Small intestine (tissue), 7 donors: ENCODE results near the gene SLCO3A1. TPM values are rescaled to one million over a fixed set of nuclear protein-coding genes. Genes with fewer than 3 reads are reported as not detected.
"Not testable (repeated sequence)": the region's sequence is repeated elsewhere in the genome, so short reads cannot be mapped to it uniquely, and the experiment has no call there.

Experiments
- DNase-seq, 2 donors: peaks; one replicate each; pipeline versions ENCODE4 v3.0.0 to v3.0.0-alpha.2; 2013
- FAIRE-seq: peaks from 2 replicates; lab custom pipeline; 2012; peaks lifted over from hg19 to GRCh38; lab: Jason Lieb, UNC
- H3K27ac ChIP-seq, 3 donors: one replicate each; pipeline ENCODE4 v1.5.1; 2013; ENCODE audit warnings: low read length in 2 of 3, mild to moderate bottlenecking in 2 of 3, control low read depth in 1 of 3, inconsistent platforms in 1 of 3, low read depth in 1 of 3, moderate library complexity in 1 of 3
- H3K27me3 ChIP-seq, 3 donors: one replicate each; pipeline ENCODE4 v1.6.1; 2013; ENCODE audit warnings: low read length in 3 of 3, inconsistent platforms in 1 of 3; ENCODE audit not compliant: control insufficient read depth in 3 of 3, insufficient read depth in 3 of 3
- H3K36me3 ChIP-seq, 3 donors: one replicate each; pipeline ENCODE4 v1.6.1; 2013; ENCODE audit warnings: low read length in 3 of 3, inconsistent platforms in 1 of 3, low read depth in 1 of 3, mild to moderate bottlenecking in 1 of 3, moderate library complexity in 1 of 3; ENCODE audit not compliant: control insufficient read depth in 3 of 3, insufficient read depth in 2 of 3
- H3K4me1 ChIP-seq, 3 donors: one replicate each; pipeline ENCODE4 v1.6.1; 2013; ENCODE audit warnings: low read length in 2 of 3, inconsistent platforms in 1 of 3, low read depth in 1 of 3, mild to moderate bottlenecking in 1 of 3, moderate library complexity in 1 of 3; ENCODE audit not compliant: control insufficient read depth in 3 of 3, insufficient read depth in 2 of 3
- H3K4me3 ChIP-seq, 3 donors: one replicate each; pipeline ENCODE4 v1.5.1; 2013; ENCODE audit warnings: low read length in 3 of 3, control low read depth in 1 of 3, inconsistent platforms in 1 of 3, low read depth in 1 of 3, mild to moderate bottlenecking in 1 of 3, moderate library complexity in 1 of 3
- H3K9me3 ChIP-seq, 2 donors: one replicate each; pipeline ENCODE4 v1.6.1; 2013; ENCODE audit warnings: low read depth in 1 of 2, low read length in 1 of 2; ENCODE audit not compliant: control insufficient read depth in 2 of 2, insufficient read depth in 1 of 2
- WGBS, 3 donors: extraction: QIAGEN DNeasy Blood & Tissue Kit; methylation state at CpG; one replicate each; pipeline ENCODE4 v1.1.7; 2013; 5-methylcytosine and 5-hydroxymethylcytosine counted together
- polyA plus RNA-seq, 4 donors: library from polyadenylated mRNA; stranded (reverse) in 3 of 4; unstranded in 1 of 4; fragments of 200-250 nt in 3 of 4; fragments of 120-200 nt in 1 of 4; gene quantifications; one replicate each; pipeline versions ENCODE4 v1.2.1 to v1.2.3, GENCODE V29; 2013
- donor health status: healthy with polysubstance abuse.
- donor health status: control.
- donor health status: control.
- donor health status: Bipolar disorder and iron deficiency.
- donor health status: healthy.

The SLCO3A1 gene
- polyA plus RNA-seq, 4 donors = 0.89 to 4.4 (median 2.6) TPM

DNA sequence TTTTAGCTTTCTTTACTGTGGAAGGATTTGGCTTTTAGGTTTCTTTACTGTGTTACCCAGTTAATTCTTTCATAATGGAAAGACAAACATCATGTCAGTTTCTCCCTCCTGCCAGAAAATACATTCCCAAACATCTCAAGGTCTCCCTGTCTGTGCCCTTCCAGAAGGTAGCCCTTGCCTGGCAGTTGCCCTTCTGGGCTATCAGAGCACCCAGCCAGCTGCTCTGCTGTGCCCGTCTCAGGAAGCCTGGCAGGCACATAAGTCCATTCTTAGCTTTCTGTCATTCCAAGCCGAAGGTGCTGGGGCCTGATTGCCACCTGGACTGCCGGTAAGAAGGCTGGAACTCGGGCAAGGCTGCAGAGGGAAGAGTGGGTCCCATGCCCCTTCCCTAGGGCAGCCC is 203.4 kb downstream of the SLCO3A1 start:
- H3K4me3 ChIP-seq = no peak overlapping the region
- 28 to 57% (median 37%) methylated on average over 4 of the region's 4 CpGs for WGBS, 3 donors
- no peaks in the 10 kb centered on the region for H3K4me1 ChIP-seq
- H3K27me3 ChIP-seq = no peaks in the 10 kb centered on the region
- FAIRE-seq (no peak), DNase-seq (no peak)
- H3K9me3 ChIP-seq = no peaks in the 10 kb centered on the region
- H3K36me3 ChIP-seq = no peaks in the 10 kb centered on the region
- no peak overlapping the region for H3K27ac ChIP-seq

DNA sequence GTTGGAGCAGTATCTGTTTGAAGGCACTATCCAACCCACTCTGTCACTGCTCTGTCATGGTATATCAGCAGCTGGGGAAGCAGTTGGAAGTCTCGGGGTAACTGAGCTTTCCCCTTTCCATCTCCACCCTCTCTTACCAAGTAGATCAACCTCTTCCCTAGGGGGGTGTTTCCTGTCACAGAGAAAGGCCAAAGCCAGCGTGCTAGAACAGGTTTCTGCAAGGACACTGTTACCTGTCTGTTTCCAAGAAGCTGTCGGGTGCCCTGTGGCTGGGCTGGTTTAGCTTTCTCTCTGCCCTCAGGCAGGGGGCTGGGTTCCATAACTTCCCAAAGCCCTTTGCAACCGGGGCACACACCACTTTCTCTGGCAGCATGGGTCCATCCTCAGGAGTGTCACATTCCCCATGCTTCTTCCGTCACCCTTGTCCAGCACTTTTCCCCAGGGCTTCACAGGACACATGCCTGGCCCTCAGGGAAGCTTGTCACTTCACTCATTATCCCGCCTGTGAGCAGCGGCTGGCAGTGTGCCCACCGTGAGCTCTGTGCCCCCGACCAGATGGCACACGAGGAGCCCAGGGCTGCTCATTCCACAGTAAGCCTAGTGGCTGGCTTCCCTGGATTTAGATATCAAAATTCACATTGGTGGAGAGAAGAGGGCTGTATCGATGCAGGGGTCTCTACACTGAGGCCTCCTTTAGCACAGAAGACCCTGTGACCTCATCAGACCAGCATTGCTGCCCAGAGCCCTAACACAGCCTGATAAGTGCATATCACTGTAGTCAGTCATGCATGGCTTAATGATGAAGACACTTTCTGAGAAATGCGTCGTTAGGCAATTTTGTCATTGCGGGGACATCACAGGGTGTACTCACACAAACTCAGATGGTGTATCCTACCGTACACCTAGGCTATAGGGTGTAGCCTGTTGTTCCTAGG is 205.8 kb downstream of the SLCO3A1 start:
- H3K4me3 ChIP-seq = no peak overlapping the region
- FAIRE-seq (no peak), DNase-seq (no peak)
- H3K4me1 ChIP-seq = no peaks in the 10 kb centered on the region
- WGBS, 3 donors = 82 to 89% (median 84%) methylated on average over 15 of the region's 15 CpGs
- no peak overlapping the region for H3K27ac ChIP-seq
- H3K36me3 ChIP-seq = no peaks in the 10 kb centered on the region
- no peaks in the 10 kb centered on the region for H3K9me3 ChIP-seq
- H3K27me3 ChIP-seq = no peaks in the 10 kb centered on the region

DNA sequence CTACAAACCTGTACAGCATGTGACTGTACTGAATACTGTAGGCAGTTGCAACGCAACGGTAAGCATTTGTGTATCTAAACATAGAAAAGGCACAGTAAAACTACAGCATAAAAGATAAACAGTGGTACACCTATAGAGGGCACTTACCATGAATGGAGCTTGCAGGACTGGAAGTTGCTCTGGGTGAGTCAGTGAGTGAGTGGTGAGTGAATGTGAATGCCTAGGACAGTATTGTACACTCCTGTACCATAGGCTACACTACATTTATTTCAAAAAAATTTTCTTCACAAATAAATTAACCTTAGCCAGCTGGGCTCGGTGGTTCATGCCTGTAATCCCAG is 206.4 kb downstream of the SLCO3A1 start:
- not testable (repeated sequence) for H3K36me3 ChIP-seq, FAIRE-seq, H3K4me3 ChIP-seq, H3K27me3 ChIP-seq, H3K27ac ChIP-seq, H3K4me1 ChIP-seq, DNase-seq, H3K9me3 ChIP-seq
- WGBS, 3 donors = 48 to 55% (median 49%) methylated on average over 3 of the region's 3 CpGs

DNA sequence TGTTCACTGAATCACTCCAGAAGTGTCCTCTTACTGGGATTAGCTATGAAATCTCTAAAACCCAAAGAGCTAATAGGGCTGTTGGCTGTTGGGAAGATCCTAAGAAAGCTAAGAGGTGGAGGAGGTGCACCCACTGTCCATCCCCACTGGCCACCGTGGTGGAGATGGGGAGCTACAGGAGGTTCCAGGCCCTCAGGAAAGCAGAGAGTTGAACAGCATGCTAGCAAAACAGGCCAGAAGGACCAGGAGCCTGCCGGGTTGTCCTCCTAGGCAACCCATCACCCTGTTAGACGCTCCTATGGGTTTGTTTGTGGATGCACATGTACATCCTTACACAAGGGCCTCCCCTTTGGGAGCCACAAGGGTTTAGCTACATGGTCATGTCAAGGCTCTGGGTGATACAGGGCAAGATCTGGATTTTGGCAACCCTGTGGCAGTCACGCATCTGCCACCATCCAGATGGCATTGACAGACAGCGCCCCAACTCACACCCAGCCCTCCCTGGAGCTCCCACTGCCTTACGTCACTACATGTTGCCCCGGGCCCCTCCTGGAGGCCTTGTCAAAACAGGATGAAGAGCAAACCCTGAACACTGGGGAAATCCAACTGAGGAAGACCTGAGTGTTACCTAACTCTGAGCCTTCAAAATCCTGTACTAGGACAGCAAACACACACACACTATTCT is 208.1 kb downstream of the SLCO3A1 start:
- H3K9me3 ChIP-seq = no peaks in the 10 kb centered on the region
- no peak overlapping the region for H3K27ac ChIP-seq
- H3K4me1 ChIP-seq = no peaks in the 10 kb centered on the region
- no peak overlapping the region for H3K4me3 ChIP-seq
- no peak for DNase-seq
- 88 to 93% (median 90%) methylated on average over 7 of the region's 7 CpGs for WGBS, 3 donors
- no peak for FAIRE-seq
- H3K36me3 ChIP-seq = no peaks in the 10 kb centered on the region
- H3K27me3 ChIP-seq = no peaks in the 10 kb centered on the region

DNA sequence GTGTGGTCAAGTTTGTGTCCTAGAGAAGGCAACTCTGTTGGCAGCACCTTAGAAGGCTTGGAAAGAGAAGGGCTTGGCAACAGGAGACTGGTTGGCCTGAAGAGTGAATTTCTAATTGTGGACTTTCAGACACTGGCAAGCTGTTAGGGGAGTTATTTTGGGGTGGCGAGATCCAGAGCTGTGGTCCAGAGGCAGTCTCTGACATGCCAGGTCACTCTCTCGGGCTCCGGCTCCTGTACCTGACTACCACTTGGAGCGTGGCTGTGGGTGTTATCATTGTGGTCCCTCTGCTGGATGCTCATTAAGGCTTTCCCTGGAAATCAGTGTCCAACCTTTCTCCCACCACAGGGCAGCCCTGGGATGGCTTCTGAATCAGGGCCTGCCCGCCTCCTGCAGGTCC is 209.0 kb downstream of the SLCO3A1 start:
- DNase-seq (no peak), FAIRE-seq (no peak)
- Histone ChIP-seq H3K27ac (no peak overlapping the region), H3K9me3 (no peaks in the 10 kb centered on the region), H3K4me3 (no peak overlapping the region), H3K4me1 (no peaks in the 10 kb centered on the region), H3K36me3 (no peaks in the 10 kb centered on the region), H3K27me3 (no peaks in the 10 kb centered on the region)
- WGBS, 3 donors = 91 to 96% (median 91%) methylated on average over 5 of the region's 5 CpGs

DNA sequence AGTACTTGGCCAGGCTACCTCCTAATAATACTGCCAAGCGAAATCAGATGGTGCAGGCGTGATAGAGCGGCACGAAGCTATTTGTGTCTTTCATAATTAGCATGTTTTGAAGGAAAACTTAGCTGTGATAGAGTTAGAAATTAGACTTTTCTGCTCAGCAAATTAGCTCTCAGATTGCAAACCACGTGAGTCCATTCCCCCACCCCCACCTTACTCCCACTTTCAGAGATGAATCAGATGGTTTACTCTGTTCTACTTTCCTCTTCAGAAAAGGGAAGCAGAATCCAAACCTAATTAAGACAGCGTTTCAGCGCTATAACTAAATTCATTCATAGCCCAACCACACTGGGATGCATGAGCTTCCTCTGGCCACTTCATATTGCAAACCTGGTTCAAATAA is 214.6 kb downstream of the SLCO3A1 start:
- no peaks in the 10 kb centered on the region for H3K9me3 ChIP-seq
- H3K4me1 ChIP-seq = peaks cover 0 to 6% (median 0%) of the 10 kb centered on the region in 3 donors
- FAIRE-seq (no peak), DNase-seq (no peak)
- no peaks in the 10 kb centered on the region for H3K27me3 ChIP-seq
- H3K4me3 ChIP-seq = no peak overlapping the region
- no peaks in the 10 kb centered on the region for H3K36me3 ChIP-seq
- 74 to 88% (median 75%) methylated on average over 7 of the region's 7 CpGs for WGBS, 3 donors
- H3K27ac ChIP-seq = no peak overlapping the region

DNA sequence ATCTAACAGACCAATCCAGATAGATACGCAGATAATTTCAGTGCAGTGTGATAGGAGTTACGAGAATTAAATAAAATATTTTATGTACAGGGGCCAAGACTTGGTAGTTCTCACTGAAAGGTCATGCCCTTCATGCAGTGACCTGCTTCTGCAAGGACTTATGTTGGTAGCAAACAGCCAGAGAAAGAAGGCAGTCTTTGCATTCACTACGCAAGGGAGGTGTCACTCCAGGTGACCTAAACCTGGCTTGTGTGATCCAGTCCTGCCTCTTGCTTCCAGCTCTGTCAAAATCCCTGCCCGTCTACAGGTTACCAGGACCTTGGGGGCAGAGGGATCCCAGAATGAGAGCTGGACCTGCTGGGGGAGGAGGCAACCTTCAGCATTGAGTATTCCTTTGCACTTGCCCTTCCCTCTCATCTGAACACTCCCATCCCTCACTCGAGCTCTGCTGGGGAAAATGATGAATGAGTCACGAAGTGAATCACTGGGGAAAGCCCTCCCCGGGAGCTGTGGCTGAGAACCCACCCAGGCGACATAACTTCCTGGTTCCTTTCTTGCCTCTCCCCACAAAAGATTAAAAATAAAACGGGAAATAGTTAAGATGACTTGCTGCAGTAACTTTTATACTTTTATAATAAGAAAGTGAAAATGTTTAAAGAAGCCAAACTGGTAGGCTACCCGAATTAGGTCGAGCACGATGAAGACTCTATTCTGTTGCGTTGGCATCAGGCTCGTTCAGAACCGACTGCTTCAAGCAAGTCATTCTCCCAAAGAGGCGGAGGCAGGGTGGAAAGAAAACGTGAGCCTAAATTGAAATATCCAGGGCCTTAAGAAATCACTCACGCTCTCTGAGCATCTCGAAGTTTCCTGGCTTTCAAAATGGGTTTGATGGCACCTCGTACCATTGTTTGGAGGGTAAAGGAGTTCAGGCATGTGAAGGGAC is 216.1 kb downstream of the SLCO3A1 start:
- Histone ChIP-seq H3K9me3 (no peaks in the 10 kb centered on the region), H3K36me3 (no peaks in the 10 kb centered on the region), H3K4me1 (peaks cover 0 to 6% (median 0%) of the 10 kb centered on the region in 3 donors), H3K27me3 (no peaks in the 10 kb centered on the region), H3K4me3 (no peak overlapping the region), H3K27ac (no peak overlapping the region)
- no peak for FAIRE-seq
- 52 to 54% (median 52%) methylated on average over 20 of the region's 20 CpGs for WGBS, 3 donors
- DNase-seq = peak in 1 of 2 donors; percentile 14

DNA sequence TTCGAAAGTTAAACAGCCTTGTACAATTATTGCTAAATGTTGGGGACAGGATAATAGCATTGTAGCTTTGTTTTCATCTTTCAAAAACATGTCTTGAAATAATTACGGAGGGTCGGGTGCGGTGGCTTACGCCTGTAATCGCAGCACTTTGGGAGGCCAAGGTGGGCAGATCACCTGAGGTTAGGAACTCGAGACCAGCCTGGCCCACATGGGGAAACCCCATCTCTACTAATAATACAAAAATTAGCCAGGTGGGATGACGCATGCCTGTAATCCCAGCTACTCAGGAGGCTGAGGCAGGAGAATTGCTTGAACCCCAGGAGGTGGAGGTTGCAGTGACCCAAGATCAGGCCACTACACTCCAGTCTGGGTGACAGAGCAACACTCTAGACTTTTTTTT is 216.7 kb downstream of the SLCO3A1 start:
- not testable (repeated sequence) for H3K27me3 ChIP-seq, DNase-seq, H3K4me1 ChIP-seq, H3K27ac ChIP-seq, H3K36me3 ChIP-seq, H3K9me3 ChIP-seq, H3K4me3 ChIP-seq, FAIRE-seq
- WGBS, 3 donors = 90% methylated on average over 8 of the region's 8 CpGs
